Adrenal gland (tissue), 5 donors: ENCODE measurements around the gene CLEC4G.

Experiments
- CTCF ChIP-seq, 6 experiments: fragments of 450-650 bp in 4 of 6; fragments of 200-600 bp in 2 of 6; sonication (generic) in 1 of 6; IDR thresholded peaks; 1 replicate in 5 of 6; 2 replicates in 1 of 6; pipeline versions ENCODE4 v1.5.1 to v1.8.0; 2016 to 2021; ENCODE audit warnings: antibody characterized with exemption in 6 of 6, mild to moderate bottlenecking in 2 of 6, moderate library complexity in 1 of 6
- POLR2A ChIP-seq, 2 donors: fragments of 450-650 bp; IDR thresholded peaks; one replicate each; pipeline ENCODE4 v1.6.1; 2017; ENCODE audit warnings: antibody characterized with exemption in 2 of 2, mild to moderate bottlenecking in 2 of 2, moderate library complexity in 1 of 2
- donor health status: DM: no; HTN: no; CAD: no.

- TF ChIP-seq POLR2A (IDR thresholded peaks at IDR 0.05) (no peak), CTCF (IDR thresholded peaks at IDR 0.05) (no peak)
Measured at GRCh38 chr19:7775761-7776160, 43.9 kb upstream of the CLEC4G start.
